SK-N-SH (cell line): Measurements from ENCODE around the gene ANKH. TPM values are rescaled to one million over a fixed set of nuclear protein-coding genes. Genes with fewer than 3 reads are reported as not detected.
"Not testable (repeated sequence)": the region's sequence is repeated elsewhere in the genome, so short reads cannot be mapped to it uniquely, and the experiment has no call there.

Experiments used
- CTCF ChIA-PET: fragments of 300-600, 350-600 bp; formaldehyde crosslinking; extraction: SDS; loops from one replicate; lab custom pipeline; 2021; lab: Yijun Ruan, JAX
- POLR2A ChIA-PET: fragments of 350-600 bp; sonication (Branson Sonifier 250); formaldehyde crosslinking; extraction: SDS; loops from one replicate; lab custom pipeline; 2020; ENCODE audit warnings: antibody characterized with exemption, inconsistent platforms; lab: Yijun Ruan, JAX
- DNase-seq: peaks from one replicate; pipeline ENCODE4 v3.0.0; 2012
- H2AFZ ChIP-seq: fragments of 200-600 bp; sonication (generic); 2 replicates; pipeline ENCODE4 v1.8.1; 2016; ENCODE audit warnings: antibody characterized with exemption, mild to moderate bottlenecking, low read depth
- H3F3A ChIP-seq: fragments of 200-600 bp; sonication (generic); replicated peaks from 2 replicates; pipeline ENCODE3; 2016; ENCODE audit warnings: antibody characterized with exemption, mild to moderate bottlenecking; ENCODE audit not compliant: insufficient read depth
- H3K27ac ChIP-seq, 2 experiments: fragments of 200-500 bp in 1 of 2; fragments of 200-600 bp in 1 of 2; sonication (Bioruptor generic) in 1 of 2; sonication (generic), shearing (Covaris generic) in 1 of 2; 2 replicates each; pipeline versions ENCODE4 v1.5.1 to v1.6.1; 2014 to 2016; ENCODE audit warnings: low read depth in 2 of 2, inconsistent platforms in 1 of 2, low read length in 1 of 2, mild to moderate bottlenecking in 1 of 2, mixed read lengths in 1 of 2
- H3K27me3 ChIP-seq: fragments of 200-600 bp; sonication (generic), shearing (Covaris generic); 2 replicates; pipeline ENCODE4 v1.6.1; 2016; ENCODE audit warnings: mixed run types; ENCODE audit not compliant: insufficient read depth
- H3K36me3 ChIP-seq, 2 experiments: fragments of 200-500 bp in 1 of 2; fragments of 200-600 bp in 1 of 2; sonication (Bioruptor generic) in 1 of 2; sonication (generic) in 1 of 2; replicated peaks in 1 of 2; 2 replicates each; pipeline versions ENCODE3 to v1.5.1; 2014 to 2016; ENCODE audit warnings: low read length in 1 of 2, mild to moderate bottlenecking in 1 of 2; ENCODE audit not compliant: insufficient read depth in 2 of 2, control insufficient read depth in 1 of 2
- H3K4me1 ChIP-seq, 2 experiments: fragments of 200-500 bp in 1 of 2; fragments of 200-600 bp in 1 of 2; sonication (Bioruptor generic) in 1 of 2; sonication (generic), shearing (Covaris generic) in 1 of 2; 2 replicates each; pipeline versions ENCODE4 v1.5.1 to v1.6.1; 2014 to 2016; ENCODE audit warnings: low read depth in 1 of 2, low read length in 1 of 2, mixed run types in 1 of 2; ENCODE audit not compliant: insufficient read depth in 2 of 2, control insufficient read depth in 1 of 2
- H3K4me2 ChIP-seq: fragments of 200-600 bp; sonication (generic), shearing (Covaris generic); 2 replicates; pipeline ENCODE4 v1.6.1; 2017; ENCODE audit warnings: mixed run types
- H3K4me3 ChIP-seq, 2 experiments: fragments of 200-500 bp in 1 of 2; fragments of 200-600 bp in 1 of 2; sonication (Bioruptor generic) in 1 of 2; sonication (generic), shearing (Covaris generic) in 1 of 2; 2 replicates each; pipeline versions ENCODE4 v1.5.1 to v1.8.1; 2014 to 2016; ENCODE audit warnings: low read depth in 2 of 2, inconsistent platforms in 1 of 2, low read length in 1 of 2, mild to moderate bottlenecking in 1 of 2, mixed read lengths in 1 of 2, moderate library complexity in 1 of 2
- H3K79me2 ChIP-seq: fragments of 200-600 bp; sonication (generic); 2 replicates; pipeline ENCODE4 v1.8.1; 2017; ENCODE audit warnings: mild to moderate bottlenecking; ENCODE audit not compliant: insufficient read depth
- H3K9ac ChIP-seq: fragments of 200-600 bp; sonication (generic); 2 replicates; pipeline ENCODE4 v1.6.1; 2017; ENCODE audit warnings: mixed run types
- H3K9me2 ChIP-seq: fragments of 200-600 bp; sonication (generic); 2 replicates; pipeline ENCODE4 v1.6.1; 2017; ENCODE audit warnings: mixed run types
- H3K9me3 ChIP-seq: fragments of 200-600 bp; sonication (generic); 2 replicates; pipeline ENCODE4 v1.6.1; 2017; ENCODE audit warnings: mixed run types, mild to moderate bottlenecking, moderate library complexity
- H4K20me1 ChIP-seq: fragments of 200-600 bp; sonication (generic); 2 replicates; pipeline ENCODE4 v1.6.1; 2017; ENCODE audit warnings: mild to moderate bottlenecking, mixed run types; ENCODE audit not compliant: insufficient read depth
- CHD2 ChIP-seq: fragments of 150-350 bp; IDR thresholded peaks from 2 replicates; pipeline ENCODE4 v1.6.1; 2018; ENCODE audit warnings: low read length; ENCODE audit not compliant: partially characterized antibody
- FOXJ3 ChIP-seq: sonication (generic); formaldehyde crosslinking; IDR thresholded peaks from 2 replicates; pipeline ENCODE4 v1.5.1; 2020; ENCODE audit warnings: mild to moderate bottlenecking, missing genetic modification reagents
- GATA2 ChIP-seq: sonication (generic); formaldehyde crosslinking; IDR thresholded peaks from 2 replicates; pipeline ENCODE4 v1.5.0; 2020; ENCODE audit warnings: mild to moderate bottlenecking, missing genetic modification reagents
- MXI1 ChIP-seq: IDR thresholded peaks from 2 replicates; pipeline ENCODE4 v1.6.1; 2012; ENCODE audit warnings: mild to moderate bottlenecking, low read depth, low read length, improper control_type of control experiment
- NFIC ChIP-seq: IDR thresholded peaks from 2 replicates; pipeline ENCODE4 v1.4.0; 2012; ENCODE audit warnings: borderline replicate concordance
- POLR2AphosphoS5 ChIP-seq: IDR thresholded peaks from 2 replicates; pipeline ENCODE4 v1.6.1; 2012; ENCODE audit warnings: low read depth, low read length
- RXRA ChIP-seq: IDR thresholded peaks from 2 replicates; pipeline ENCODE4 v1.4.0; 2012; ENCODE audit warnings: low read depth, mild to moderate bottlenecking, borderline replicate concordance
- SIN3A ChIP-seq: IDR thresholded peaks from 2 replicates; pipeline ENCODE4 v1.6.1; 2012; ENCODE audit warnings: low read depth, mild to moderate bottlenecking, low read length, moderate library complexity, borderline replicate concordance
- USF1 ChIP-seq: IDR thresholded peaks from 2 replicates; pipeline ENCODE4 v1.4.0; 2012; ENCODE audit warnings: low read depth, borderline replicate concordance
- YY1 ChIP-seq: IDR thresholded peaks from 2 replicates; pipeline ENCODE4 v1.4.0; 2012; ENCODE audit warnings: low read depth, mild to moderate bottlenecking
- ZBTB33 ChIP-seq: IDR thresholded peaks from 2 replicates; pipeline ENCODE4 v1.4.0; 2012; ENCODE audit warnings: low read depth, borderline replicate concordance
- WGBS: methylation state at CpG from one replicate; pipeline ENCODE4 v1.1.6; 2017; ENCODE audit warnings: low lambda C conversion rate; 5-methylcytosine and 5-hydroxymethylcytosine counted together
- polyA plus RNA-seq, 3 experiments: library from polyadenylated mRNA; depleted of rRNA; stranded (reverse); fragments of >200 nt; gene quantifications; 2 replicates each; pipeline ENCODE4 v1.2.3, GENCODE V29; 2012
- TF ChIP-seq, protein P1 (sequence below): fragments of 150-350 bp; IDR thresholded peaks from 2 replicates; pipeline ENCODE4 v1.6.1; 2016; ENCODE audit warnings: mild to moderate bottlenecking, low read depth, low read length

Gene ANKH
- polyA plus RNA-seq, 1 of the 3 experiments (the other 2 are of a cell fraction), result 22.0 TPM

- H3K27ac ChIP-seq, result no peak overlapping the region
- no peak overlapping the region for H3K9ac ChIP-seq
- H3K4me2 ChIP-seq, result no peak overlapping the region
- no peaks in the 10 kb centered on the region for H3K36me3 ChIP-seq
- H3F3A ChIP-seq, result no peaks in the 10 kb centered on the region
- H2AFZ ChIP-seq, result no peak overlapping the region
- no peaks in the 10 kb centered on the region for H3K9me3 ChIP-seq
- peaks cover 0 to 17% of the 10 kb centered on the region in 2 experiments; a peak in 1 of 4 replicates for H3K4me1 ChIP-seq
- no peak for DNase-seq
- H3K79me2 ChIP-seq, result peaks cover 4% of the 10 kb centered on the region; the same call in 1 of the 2 replicates
- CTCF ChIA-PET, result interaction anchor here (0.6 to 2.4 kb wide), 10 partner anchors 9 to 256 kb away, joined by 3 to 11 read pairs (median 3); no protein-coding TSS in a partner anchor
- H3K4me3 ChIP-seq, result no peak overlapping the region
- H3K27me3 ChIP-seq, result no peaks in the 10 kb centered on the region
- TF ChIP-seq CHD2, result no peak
- no peak for TF ChIP-seq MXI1
- no peak for TF ChIP-seq USF1
- no peak for TF ChIP-seq YY1
- H3K9me2 ChIP-seq, result no peaks in the 10 kb centered on the region
- 96% methylated on average over 14 of the region's 14 CpGs for WGBS
- POLR2A ChIA-PET, result no interaction called here
- H4K20me1 ChIP-seq, result 0 out of 2 replicates have a peak, but pooled peaks cover 4% of the 10 kb centered on the region
These were observed 21.9 kb downstream of the ANKH start for GRCh38 chr5:14849516-14850294.

- H3K36me3 ChIP-seq, H3F3A ChIP-seq, H3K4me3 ChIP-seq, H4K20me1 ChIP-seq, H3K9ac ChIP-seq, H3K27ac ChIP-seq, POLR2A ChIA-PET, H3K9me3 ChIP-seq, H2AFZ ChIP-seq, DNase-seq, H3K4me2 ChIP-seq, H3K9me2 ChIP-seq, H3K79me2 ChIP-seq, H3K27me3 ChIP-seq: not testable (repeated sequence)
- peaks cover 0 to 17% of the 10 kb centered on the region in 2 experiments; a peak in 1 of 4 replicates for H3K4me1 ChIP-seq
- WGBS, result 85% methylated on average over 3 of the region's 3 CpGs
- CTCF ChIA-PET, result interaction anchor here (0.8 to 2.4 kb wide), 3 partner anchors 24 to 257 kb away, joined by 3 to 11 read pairs (median 3); no protein-coding TSS in a partner anchor
These were observed 22.6 kb downstream of the ANKH start for GRCh38 chr5:14848942-14849341.

DNA sequence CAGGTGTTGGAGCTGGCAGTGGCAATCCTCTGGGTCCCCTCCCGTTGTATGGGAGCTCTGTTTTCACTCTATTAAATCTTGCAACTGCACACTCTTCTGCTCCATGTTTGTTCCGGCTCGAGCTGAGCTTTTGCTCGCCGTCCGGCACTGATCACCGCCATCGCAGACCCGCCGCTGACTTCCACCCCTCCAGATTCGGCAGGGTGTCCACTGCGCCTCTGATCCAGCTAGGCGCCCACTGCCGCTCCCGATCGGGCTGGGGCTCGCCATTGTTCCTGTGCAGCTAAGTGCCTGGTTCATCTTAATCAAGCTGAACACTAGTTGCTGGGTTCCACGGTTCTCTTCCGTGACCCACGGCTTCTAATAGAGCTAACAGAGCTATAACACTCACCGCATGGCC, 23.2 kb downstream of the ANKH start:
- Histone ChIP-seq H3K9me3 (no peaks in the 10 kb centered on the region), H3K4me1 (peaks cover 0 to 17% of the 10 kb centered on the region in 2 experiments; a peak in 1 of 4 replicates), H2AFZ (no peak overlapping the region), H3K9ac (no peak overlapping the region), H3K9me2 (no peaks in the 10 kb centered on the region), H3K27ac (no peak overlapping the region), H3F3A (no peaks in the 10 kb centered on the region), H4K20me1 (no peaks in the 10 kb centered on the region), H3K4me2 (no peak overlapping the region), H3K36me3 (no peaks in the 10 kb centered on the region), H3K79me2 (no peaks in the 10 kb centered on the region), H3K4me3 (no peak overlapping the region), H3K27me3 (no peaks in the 10 kb centered on the region)
- no peak for DNase-seq
- WGBS, result 94% methylated on average over 21 of the region's 21 CpGs
- CTCF ChIA-PET, result interaction anchor here (2.4 kb wide), 1 partner anchor 121 kb away, joined by 11 read pairs; no protein-coding TSS in a partner anchor
- POLR2A ChIA-PET, result no interaction called here
- TF ChIP-seq POLR2AphosphoS5 (no peak), SIN3A (no peak), ZBTB33 (no peak), RXRA (no peak), GATA2 (CRISPR knock-in tag) (no peak), FOXJ3 (no peak), NFIC (no peak), YY1 (no peak)
- TF ChIP-seq, protein P1, sequence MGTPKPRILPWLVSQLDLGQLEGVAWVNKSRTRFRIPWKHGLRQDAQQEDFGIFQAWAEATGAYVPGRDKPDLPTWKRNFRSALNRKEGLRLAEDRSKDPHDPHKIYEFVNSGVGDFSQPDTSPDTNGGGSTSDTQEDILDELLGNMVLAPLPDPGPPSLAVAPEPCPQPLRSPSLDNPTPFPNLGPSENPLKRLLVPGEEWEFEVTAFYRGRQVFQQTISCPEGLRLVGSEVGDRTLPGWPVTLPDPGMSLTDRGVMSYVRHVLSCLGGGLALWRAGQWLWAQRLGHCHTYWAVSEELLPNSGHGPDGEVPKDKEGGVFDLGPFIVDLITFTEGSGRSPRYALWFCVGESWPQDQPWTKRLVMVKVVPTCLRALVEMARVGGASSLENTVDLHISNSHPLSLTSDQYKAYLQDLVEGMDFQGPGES, result no peak
